ENCODE data around the gene ABTB1.

- no peak for TF ChIP-seq MAZ (CRISPR knock-in tag; conservative IDR thresholded peaks at IDR 0.05 in 1 of 2, IDR thresholded peaks at IDR 0.05 in 1 of 2)
- TF ChIP-seq EZH2 (IDR thresholded peaks at IDR 0.05; ENCODE audit: borderline replicate concordance, low read depth, low read length), result no peak
- TF ChIP-seq CTCF (IDR thresholded peaks at IDR 0.05 in 2 of 3, conservative IDR thresholded peaks at IDR 0.05 in 1 of 3; ENCODE audit: insufficient read depth in 2 of 3, low read depth in 1 of 3, low read length in 3 of 3), result no peak
- no peak for TF ChIP-seq NR2C2 (CRISPR knock-in tag; IDR thresholded peaks at IDR 0.05)
- TF ChIP-seq NR2C2 (tag; IDR thresholded peaks at IDR 0.05), result no peak
- no peak for TF ChIP-seq GABPA (tag; conservative IDR thresholded peaks at IDR 0.05; ENCODE audit: low read depth)
- TF ChIP-seq HDAC2 (IDR thresholded peaks at IDR 0.05), result no peak
- TF ChIP-seq KLF16 (IDR thresholded peaks at IDR 0.05), result no peak
- no peak for TF ChIP-seq HNRNPLL (IDR thresholded peaks at IDR 0.05; ENCODE audit: low read depth, low read length, poor library complexity, severe bottlenecking)
- TF ChIP-seq ZKSCAN1 (IDR thresholded peaks at IDR 0.05; ENCODE audit: low read depth, low read length), result no peak
Measured at GRCh38 chr3:127729556-127730056, 56.9 kb downstream of the ABTB1 start.

All from K562 (cell line).